MG63 (cell line): ENCODE results near the gene C14orf180. TPM values are rescaled to one million over a fixed set of nuclear protein-coding genes. Genes with fewer than 3 reads are reported as not detected.

ENCODE experiments used
- DNase-seq: peaks from one replicate; pipeline ENCODE4 v3.0.0-alpha.2; 2020
- H3K27me3 ChIP-seq: fragments of 250-450 bp; sonication (Bioruptor Pico); 2 replicates; pipeline ENCODE4 v1.5.1; 2020; ENCODE audit warnings: mild to moderate bottlenecking, moderate library complexity
- H3K36me3 ChIP-seq: fragments of 250-450 bp; sonication (Bioruptor Pico); 2 replicates; pipeline ENCODE4 v1.5.1; 2020; ENCODE audit warnings: mild to moderate bottlenecking, moderate library complexity
- H3K4me3 ChIP-seq: fragments of 250-450 bp; sonication (Bioruptor Pico); 2 replicates; pipeline ENCODE4 v1.5.1; 2020; ENCODE audit warnings: mild to moderate bottlenecking, moderate library complexity
- H3K9me3 ChIP-seq: fragments of 250-450 bp; sonication (Bioruptor Pico); 2 replicates; pipeline ENCODE4 v1.5.1; 2020; ENCODE audit warnings: mild to moderate bottlenecking, moderate library complexity
- total RNA-seq: library from RNA; depleted of rRNA; stranded (reverse); fragments of >200 nt; shearing (Covaris generic); gene quantifications from 2 replicates; pipeline ENCODE4 v1.2.3, GENCODE V29; 2014; ENCODE audit warnings: low replicate concordance

C14orf180 gene
- total RNA-seq, 1 experiment from 2014 or later: not detected

DNA sequence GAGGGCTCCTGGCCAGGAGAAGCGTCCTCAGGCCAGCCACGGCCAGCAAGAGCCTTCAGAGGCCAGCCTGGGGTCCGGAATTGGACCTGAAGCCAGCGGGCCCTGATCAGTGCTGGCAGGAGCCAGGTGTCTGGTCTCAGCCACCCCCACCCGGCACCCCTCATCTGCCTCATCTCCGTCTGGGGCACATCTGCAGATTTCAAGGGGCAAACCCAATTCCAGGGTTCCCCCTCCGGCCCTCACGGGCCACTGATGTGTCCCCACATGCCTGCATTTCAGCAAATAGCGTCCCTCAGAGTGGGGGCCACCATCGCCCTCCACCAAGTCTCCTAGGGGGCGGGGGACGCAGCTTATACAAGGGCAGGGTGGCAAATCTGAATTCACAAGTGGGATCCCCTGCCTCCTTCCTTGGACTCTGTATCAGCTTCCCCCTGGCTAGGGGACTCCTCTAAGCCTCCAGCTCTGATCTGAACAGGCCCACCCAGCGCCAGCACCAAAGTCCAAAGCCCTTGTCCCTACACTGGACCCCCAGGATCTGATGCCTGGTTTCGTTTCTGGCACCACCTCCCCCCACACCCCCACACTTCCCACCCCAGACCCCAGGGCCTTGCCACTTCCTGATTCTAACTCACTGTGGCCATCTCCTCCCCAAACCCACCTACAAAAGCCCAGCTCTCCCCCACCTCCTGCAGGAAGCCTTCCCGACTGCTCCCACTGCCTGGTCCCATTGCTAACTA, 14.9 kb downstream of the C14orf180 start:
- DNase-seq: no peak
- Histone ChIP-seq H3K36me3 (no peaks in the 10 kb centered on the region), H3K27me3 (no peaks in the 10 kb centered on the region)

DNA sequence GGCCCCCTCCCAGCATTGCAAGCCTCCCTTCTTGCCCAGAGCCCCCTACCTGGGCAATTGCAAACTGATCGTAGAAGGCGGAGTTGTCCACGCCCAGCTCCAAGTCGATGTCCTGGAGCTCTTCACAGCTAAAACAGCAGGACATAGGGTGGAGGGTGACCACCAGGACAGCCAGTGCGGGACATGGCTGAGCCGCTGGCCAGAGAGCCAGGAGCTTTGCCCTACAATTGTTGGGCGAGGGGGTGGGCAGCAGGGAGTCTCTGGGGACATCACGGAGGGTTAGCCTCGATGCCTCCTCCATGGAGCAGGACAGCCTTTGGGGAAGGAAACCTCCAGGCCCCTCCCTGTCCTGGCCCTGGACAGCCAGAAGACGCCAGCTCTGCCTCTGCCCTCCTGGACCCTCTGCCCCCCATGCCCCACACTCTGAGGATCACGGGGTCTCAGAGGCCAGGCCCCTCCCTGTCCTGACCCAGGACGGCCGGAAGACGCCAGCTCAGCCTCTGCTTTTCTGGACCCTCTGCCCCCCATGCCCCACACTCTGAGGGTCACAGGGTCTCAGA, 15.6 kb downstream of the C14orf180 start:
- no peak overlapping the region for H3K4me3 ChIP-seq
- no peaks in the 10 kb centered on the region for H3K27me3 ChIP-seq
- H3K36me3 ChIP-seq: no peaks in the 10 kb centered on the region
- H3K9me3 ChIP-seq: no peaks in the 10 kb centered on the region
- DNase-seq: no peak

More for the DNA sequence above, 14.9 kb downstream of the C14orf180 start:
- Histone ChIP-seq H3K9me3 (no peaks in the 10 kb centered on the region), H3K4me3 (no peak overlapping the region)

DNA sequence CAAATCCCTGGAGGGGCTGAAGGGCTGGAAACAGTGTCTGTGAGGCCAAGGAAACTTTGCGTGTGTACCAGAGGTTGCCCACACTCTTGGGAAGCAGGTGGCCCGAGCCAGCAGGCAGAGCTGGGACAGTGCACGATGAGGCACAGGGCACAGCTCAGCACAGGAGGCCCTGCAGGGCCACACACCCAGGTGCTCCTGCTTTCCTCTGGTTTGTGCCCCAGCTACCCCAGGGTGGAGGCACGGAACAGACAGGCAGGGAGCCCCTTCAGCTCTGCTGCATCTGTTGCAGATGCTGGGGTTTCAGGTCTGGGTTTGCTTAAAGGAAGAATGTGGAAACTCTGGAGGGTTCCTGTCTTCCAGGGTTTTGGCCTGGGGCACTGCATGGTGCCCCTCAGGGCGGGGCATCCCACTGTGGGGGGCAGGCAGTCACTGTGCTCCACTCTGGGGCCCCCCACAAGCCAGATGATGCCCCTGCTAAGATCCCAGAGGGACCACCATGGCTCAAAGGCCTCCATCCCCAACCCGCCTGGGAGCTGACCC, 16.4 kb downstream of the C14orf180 start:
- no peaks in the 10 kb centered on the region for H3K36me3 ChIP-seq

DNA sequence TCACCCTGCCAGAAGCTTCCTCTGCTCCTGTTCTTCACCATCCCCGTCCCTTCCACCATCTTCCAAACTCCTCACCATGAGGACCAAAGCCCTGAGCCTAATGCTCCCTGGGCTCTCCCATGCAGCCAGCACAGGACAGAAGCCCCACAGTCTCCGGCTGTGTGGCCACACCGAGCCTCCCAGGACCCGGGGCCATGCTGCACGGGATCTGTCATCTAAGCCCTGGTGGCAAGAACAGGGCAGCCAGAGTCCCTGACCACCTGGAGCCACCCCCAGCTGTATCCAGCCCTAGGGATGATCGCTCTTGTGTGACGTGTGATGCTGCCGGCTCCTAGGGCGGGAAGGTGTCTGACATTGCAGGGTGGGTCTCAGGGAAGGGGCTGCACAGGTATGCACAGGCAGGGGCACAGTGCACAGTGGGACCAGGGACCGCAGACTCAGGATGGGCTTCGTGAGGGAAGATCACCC, 16.9 kb downstream of the C14orf180 start:
- H3K36me3 ChIP-seq: no peaks in the 10 kb centered on the region

More for the DNA sequence above, 16.4 kb downstream of the C14orf180 start:
- H3K4me3 ChIP-seq: no peak overlapping the region
- no peaks in the 10 kb centered on the region for H3K27me3 ChIP-seq
- no peak for DNase-seq
- H3K9me3 ChIP-seq: no peaks in the 10 kb centered on the region

DNA sequence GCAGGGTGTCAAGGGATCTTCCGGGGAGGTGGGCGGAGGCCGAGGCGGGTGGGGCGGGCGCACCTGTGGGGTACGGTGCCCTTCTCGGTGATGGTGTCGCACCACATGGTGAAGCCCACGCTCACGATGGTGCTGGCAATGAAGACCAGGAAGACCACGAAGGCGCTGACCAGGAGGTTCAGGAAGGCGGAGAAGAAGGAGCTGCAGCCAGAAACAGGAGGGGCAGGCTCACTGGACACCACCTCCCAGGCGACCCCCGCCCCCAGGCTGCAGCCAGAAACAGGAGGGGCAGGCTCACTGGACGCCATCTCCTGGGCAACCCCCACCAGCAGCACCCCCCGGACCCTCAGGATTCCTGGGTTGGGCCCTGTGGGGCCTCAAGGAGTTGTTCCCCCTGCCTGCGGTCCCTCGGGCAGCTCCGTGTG, 17.4 kb downstream of the C14orf180 start:
- Histone ChIP-seq H3K9me3 (no peaks in the 10 kb centered on the region), H3K27me3 (no peaks in the 10 kb centered on the region), H3K36me3 (no peaks in the 10 kb centered on the region), H3K4me3 (no peak overlapping the region)
- DNase-seq: no peak

More for the DNA sequence above, 16.9 kb downstream of the C14orf180 start:
- Histone ChIP-seq H3K27me3 (no peaks in the 10 kb centered on the region), H3K4me3 (no peak overlapping the region), H3K9me3 (no peaks in the 10 kb centered on the region)
- DNase-seq: no peak

DNA sequence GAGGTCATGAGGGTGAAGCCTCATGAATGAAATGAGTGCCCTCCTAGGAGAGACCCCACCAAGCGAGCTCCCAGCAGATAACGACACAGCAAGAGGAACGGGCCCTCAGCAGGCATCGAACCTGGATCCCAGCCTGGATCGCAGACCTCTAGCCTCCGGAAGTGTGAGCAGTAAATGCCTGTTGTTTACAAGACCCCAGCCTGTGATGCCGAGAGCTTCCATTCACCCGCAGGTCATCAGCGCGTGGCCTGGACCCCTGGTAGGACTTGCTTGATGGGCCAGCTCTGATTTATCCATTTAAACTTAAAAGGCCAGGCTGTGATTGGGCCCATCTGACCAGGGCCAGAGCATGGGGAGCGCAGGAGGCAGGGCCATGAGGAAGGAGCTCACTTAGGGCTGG, 18.0 kb downstream of the C14orf180 start:
- Histone ChIP-seq H3K36me3 (no peaks in the 10 kb centered on the region), H3K9me3 (no peaks in the 10 kb centered on the region), H3K4me3 (no peak overlapping the region), H3K27me3 (no peaks in the 10 kb centered on the region)
- no peak for DNase-seq

DNA sequence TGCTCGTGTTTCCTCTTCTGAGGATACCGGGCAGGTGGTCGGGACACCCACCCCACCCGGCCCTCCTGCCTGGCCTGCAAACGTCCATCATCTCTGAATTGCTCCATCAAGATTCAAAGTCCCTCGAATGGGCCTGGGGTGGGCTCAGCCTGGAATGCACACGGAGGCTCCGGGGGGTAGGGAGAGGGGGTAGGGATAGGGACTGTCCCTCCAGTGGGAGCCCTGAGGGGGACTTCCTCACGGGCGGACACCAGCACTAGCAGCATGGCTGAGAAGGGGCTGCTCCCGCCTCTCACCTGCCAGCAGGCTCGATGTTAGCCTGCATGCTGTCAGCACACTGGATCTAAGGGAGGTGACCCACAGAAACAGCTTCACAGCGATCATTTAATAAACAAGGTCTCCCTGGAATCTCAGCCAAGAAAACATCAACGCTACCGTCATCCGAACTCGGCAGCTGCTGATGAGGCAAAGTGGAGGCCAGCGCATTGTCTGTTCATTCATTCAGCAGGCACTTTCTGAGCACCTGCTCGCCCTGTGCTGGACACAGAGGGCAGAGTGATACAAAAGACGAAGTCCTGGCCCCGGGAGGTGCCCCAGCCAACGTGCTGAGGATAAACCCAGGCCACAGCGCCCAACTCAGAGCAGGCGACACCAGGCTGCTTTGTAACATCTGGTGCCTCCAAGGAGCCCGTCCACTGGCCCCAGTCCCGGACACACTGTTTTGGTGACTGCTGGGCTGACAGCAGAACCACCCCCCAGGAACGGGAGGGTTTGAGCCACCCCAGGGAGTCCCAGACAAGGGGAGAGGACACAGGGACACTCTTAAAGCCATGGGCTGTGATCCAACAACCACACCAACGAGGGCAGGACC, 18.7 kb downstream of the C14orf180 start:
- no peak overlapping the region for H3K4me3 ChIP-seq
- no peaks in the 10 kb centered on the region for H3K9me3 ChIP-seq
- no peaks in the 10 kb centered on the region for H3K27me3 ChIP-seq
- no peak for DNase-seq
- H3K36me3 ChIP-seq: no peaks in the 10 kb centered on the region

DNA sequence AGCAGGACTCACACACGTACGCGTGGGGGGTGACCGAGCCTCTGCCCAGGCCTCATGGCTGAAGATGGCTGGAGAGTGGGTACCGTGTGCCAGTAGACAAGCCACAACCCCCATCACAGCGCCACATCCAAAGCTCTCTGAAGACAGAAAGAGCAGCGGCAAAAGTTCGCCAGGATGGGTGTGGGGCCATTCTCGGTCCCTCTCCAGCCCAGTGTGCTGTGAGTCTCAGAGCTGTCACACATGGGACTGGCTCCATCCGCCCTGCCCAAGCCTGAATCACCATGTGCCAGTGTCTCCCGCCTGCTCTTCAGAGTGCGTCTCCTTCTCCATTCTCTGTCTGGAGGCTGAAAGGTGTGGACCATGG, 19.3 kb downstream of the C14orf180 start:
- Histone ChIP-seq H3K27me3 (no peaks in the 10 kb centered on the region), H3K9me3 (no peaks in the 10 kb centered on the region), H3K36me3 (no peaks in the 10 kb centered on the region), H3K4me3 (no peak overlapping the region)
- DNase-seq: no peak

DNA sequence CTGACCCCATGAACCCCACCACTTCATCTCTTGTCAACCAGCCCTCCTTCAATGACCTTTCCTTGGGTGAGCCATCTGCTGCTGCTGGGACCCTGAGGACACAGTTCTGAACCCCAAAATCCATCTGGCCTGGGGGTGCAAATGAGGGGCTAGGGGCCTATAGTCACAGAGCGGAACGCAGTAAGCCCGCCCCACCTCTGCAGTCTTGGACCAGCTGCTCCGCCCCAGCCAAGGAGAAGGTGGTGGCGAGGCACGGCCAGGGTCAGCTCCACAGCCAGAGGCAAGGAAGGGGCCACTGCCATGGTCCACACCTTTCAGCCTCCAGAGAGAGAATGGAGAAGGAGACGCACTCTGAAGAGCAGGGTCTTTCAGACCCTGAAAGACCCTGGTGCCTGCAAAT, 19.9 kb downstream of the C14orf180 start:
- Histone ChIP-seq H3K27me3 (no peaks in the 10 kb centered on the region), H3K9me3 (no peaks in the 10 kb centered on the region)

DNA sequence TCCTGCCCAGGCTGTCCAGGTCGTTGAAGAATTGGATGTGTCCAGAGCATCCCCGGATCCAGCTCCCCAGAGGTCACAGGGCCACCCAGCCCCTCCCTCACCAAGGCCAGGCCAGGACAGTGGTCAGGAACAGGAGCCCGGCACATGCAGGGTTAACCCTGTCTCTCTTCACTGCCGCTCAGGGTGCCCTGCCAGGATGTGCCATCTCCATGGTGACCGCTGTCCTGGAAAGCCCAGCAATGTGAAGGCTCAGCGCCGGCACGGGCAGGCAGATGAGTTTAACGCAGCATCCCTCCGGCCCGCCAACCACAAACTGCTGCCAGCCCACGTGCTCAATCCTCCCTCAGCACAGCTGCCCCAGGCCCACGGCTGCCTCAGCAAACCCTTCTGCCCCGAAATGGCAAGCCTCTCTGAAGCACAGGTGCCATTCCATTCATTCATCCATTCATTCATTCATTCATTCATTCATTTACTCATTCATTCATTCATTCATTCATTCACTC, 20.6 kb downstream of the C14orf180 start:
- Histone ChIP-seq H3K4me3 (no peak overlapping the region), H3K36me3 (no peaks in the 10 kb centered on the region), H3K9me3 (no peaks in the 10 kb centered on the region), H3K27me3 (peaks cover 4% of the 10 kb centered on the region; the same call in 1 of the 2 replicates)
- DNase-seq: peak; percentile 15

More for the DNA sequence above, 19.9 kb downstream of the C14orf180 start:
- no peak overlapping the region for H3K4me3 ChIP-seq
- DNase-seq: no peak
- H3K36me3 ChIP-seq: no peaks in the 10 kb centered on the region

DNA sequence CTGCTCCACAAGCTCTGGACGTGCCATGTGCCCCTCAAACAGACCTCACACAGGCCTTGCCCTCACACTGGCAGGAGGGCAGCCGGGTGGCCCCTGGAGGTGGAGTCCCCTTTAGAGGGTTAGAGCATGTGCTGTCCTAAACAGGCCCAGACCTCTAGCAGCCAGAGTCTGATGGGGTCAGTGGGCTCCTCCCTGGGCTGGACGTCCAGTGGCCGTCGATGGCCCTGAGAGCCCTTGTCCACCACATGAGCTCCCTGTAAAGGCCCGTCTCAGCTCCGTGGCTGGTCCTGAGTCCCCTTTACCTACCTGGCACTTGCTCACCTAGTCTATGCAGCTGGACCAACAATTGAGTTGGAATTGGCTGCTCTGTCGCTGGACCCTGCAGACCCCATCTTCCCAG, 21.2 kb downstream of the C14orf180 start:
- DNase-seq: no peak
- Histone ChIP-seq H3K27me3 (peaks cover 4% of the 10 kb centered on the region; the same call in 1 of the 2 replicates), H3K36me3 (no peaks in the 10 kb centered on the region), H3K4me3 (no peak overlapping the region), H3K9me3 (no peaks in the 10 kb centered on the region)

DNA sequence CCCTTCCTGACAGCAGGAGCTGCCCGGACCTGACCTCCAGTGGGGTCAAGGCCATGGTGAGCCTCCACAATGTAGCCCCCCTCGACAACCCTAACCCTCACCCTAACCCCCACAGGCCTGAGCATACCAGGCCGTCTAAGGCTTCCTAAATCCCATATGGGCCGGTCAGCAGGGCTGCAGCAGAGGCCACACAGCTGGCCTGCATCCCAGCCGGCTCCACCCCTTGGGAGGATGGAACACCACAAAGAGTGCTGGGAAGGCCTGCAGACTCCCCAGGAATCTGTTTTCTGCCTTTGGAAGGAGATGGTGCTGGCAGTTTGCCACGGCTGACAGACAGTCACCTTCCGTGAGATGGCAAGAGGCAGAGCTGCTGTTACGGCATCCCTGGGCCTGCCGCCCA, 22.2 kb downstream of the C14orf180 start:
- peak; percentile 24 for DNase-seq
- no peak overlapping the region for H3K4me3 ChIP-seq
- H3K27me3 ChIP-seq: peaks cover 4% of the 10 kb centered on the region; the same call in 1 of the 2 replicates
- H3K9me3 ChIP-seq: no peaks in the 10 kb centered on the region
- H3K36me3 ChIP-seq: no peaks in the 10 kb centered on the region

DNA sequence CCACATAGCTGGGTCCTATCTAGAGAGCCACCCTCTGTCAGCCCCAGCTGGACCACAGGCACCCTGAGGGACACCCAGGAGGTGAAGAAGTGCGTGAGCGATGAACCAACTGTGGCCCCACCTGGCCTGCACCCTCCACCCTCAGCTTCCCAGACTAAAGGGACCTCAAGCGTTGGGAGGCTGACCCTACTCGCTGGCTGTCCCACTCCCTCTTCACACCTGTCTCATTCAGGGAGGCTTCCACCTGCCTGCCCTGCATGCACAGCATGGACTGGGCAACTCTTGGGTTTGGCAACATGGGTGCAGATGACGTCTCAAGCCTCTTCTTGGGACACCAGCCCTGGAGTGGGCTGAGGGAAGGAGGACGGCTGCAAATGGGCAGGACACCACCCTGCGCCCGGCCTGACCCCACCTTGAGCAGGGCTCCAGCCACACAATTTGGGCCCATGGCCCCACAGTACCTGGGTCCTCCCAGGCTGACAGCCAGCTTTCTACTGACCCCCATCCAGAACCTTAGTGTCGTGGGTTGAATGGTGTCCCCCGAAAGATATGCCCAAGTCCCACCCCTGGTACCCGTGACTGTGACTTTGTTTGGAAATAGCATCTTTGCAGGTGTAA, 22.9 kb downstream of the C14orf180 start:
- Histone ChIP-seq H3K27me3 (peaks cover 4% of the 10 kb centered on the region; the same call in 1 of the 2 replicates), H3K9me3 (no peaks in the 10 kb centered on the region), H3K36me3 (no peaks in the 10 kb centered on the region), H3K4me3 (no peak overlapping the region)
- DNase-seq: no peak

DNA sequence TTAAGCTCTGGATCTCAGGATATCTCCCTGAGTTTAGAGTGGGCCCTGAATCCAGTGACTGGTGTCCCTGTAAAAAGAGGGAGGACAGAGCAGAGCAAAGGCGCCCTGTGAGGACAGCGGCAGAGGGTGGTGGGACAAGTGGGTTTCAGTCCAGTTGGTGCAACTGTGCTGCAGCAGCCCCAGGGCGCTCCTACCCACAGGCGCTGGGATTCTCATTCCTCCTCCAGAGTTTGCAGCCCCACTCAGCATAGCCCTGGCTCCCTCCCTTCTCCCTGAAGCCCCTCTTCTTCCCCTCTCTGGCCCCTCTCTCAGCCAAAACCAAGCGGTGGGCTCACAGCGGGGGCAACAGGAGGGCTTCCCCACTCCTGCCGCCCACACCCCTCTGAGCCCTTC, 23.4 kb downstream of the C14orf180 start:
- Histone ChIP-seq H3K9me3 (no peaks in the 10 kb centered on the region), H3K4me3 (no peak overlapping the region), H3K36me3 (no peaks in the 10 kb centered on the region), H3K27me3 (peaks cover 4% of the 10 kb centered on the region; the same call in 1 of the 2 replicates)
- no peak for DNase-seq

DNA sequence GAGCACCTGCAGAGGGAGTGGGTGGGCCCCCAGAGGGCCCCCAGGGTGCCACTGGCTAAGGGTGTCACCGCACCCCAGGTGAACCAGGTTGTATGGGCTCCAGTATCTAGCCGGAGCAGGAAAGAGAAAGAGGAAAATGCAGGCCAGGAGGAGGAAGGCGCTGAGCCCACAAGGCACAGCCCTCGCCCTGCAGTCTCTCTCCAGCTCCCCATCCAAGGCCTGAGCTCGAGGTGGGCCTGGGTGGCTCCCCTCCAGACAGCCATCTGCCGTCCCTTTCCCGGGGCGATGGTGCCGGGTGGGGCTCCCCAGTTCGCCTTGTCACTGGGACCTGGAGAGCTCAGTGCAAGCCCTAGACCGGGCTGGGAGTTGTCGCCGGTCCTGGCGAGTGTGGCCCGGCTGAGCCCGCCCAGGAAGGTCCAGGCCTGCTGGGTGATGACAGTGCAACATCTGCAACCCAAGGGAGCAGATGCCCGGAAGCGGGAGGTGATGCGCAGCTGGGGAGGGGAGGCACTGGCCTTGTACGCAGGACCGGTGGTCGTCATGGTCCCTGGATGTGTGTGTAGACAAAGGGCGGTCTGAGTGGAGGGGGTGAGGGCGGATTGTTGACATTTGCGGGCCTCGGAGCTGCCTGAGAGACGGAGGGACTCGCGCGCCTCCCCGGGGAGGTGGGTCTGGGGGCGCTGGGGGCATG, 24.3 kb downstream of the C14orf180 start:
- Histone ChIP-seq H3K4me3 (no peak overlapping the region), H3K27me3 (peaks cover 4% of the 10 kb centered on the region; the same call in 1 of the 2 replicates), H3K9me3 (no peaks in the 10 kb centered on the region), H3K36me3 (no peaks in the 10 kb centered on the region)
- no peak for DNase-seq
